GM12878 (cell line): Measurements from ENCODE around the gene TCF7L1.

Experiments used
- ATF3 ChIP-seq: IDR thresholded peaks from 2 replicates; pipeline ENCODE4 v1.6.1; 2011; ENCODE audit warnings: low read depth, mild to moderate bottlenecking, low read length, moderate library complexity, borderline replicate concordance; ENCODE audit errors: extremely low read depth
- EZH2 ChIP-seq: IDR thresholded peaks from 2 replicates; pipeline ENCODE4 v1.6.1; 2012; ENCODE audit warnings: low read depth, mild to moderate bottlenecking, control low read depth, inconsistent platforms, low read length, borderline replicate concordance; ENCODE audit not compliant: control insufficient read depth
- FOS ChIP-seq: IDR thresholded peaks from 3 replicates; pipeline ENCODE4 v1.6.1; 2011; ENCODE audit warnings: borderline replicate concordance; ENCODE audit not compliant: insufficient read length; ENCODE audit errors: extremely low read depth
- GATAD2B ChIP-seq: fragments of 450-650 bp; conservative IDR thresholded peaks from 2 replicates; pipeline ENCODE4 v1.6.1; 2017; ENCODE audit warnings: low read depth, mild to moderate bottlenecking, moderate library complexity
- MYC ChIP-seq: IDR thresholded peaks from 2 replicates; pipeline ENCODE4 v1.6.1; 2011; ENCODE audit warnings: mild to moderate bottlenecking, low read length, moderate library complexity, inconsistent platforms; ENCODE audit not compliant: insufficient read depth, insufficient replicate concordance, insufficient read length, severe bottlenecking
- POLR2A ChIP-seq: IDR thresholded peaks from 2 replicates; pipeline ENCODE4 v1.6.1; 2011; ENCODE audit warnings: low read depth, mild to moderate bottlenecking, low read length
- RCOR1 ChIP-seq: conservative IDR thresholded peaks from 2 replicates; pipeline ENCODE4 v1.6.1; 2012; ENCODE audit warnings: low read depth, low read length, improper control_type of control experiment
- SMC3 ChIP-seq: IDR thresholded peaks from 2 replicates; pipeline ENCODE4 v1.6.1; 2011; ENCODE audit warnings: low read length, improper control_type of control experiment, borderline replicate concordance
- TF ChIP-seq, protein P1 (sequence below): IDR thresholded peaks from 2 replicates; pipeline ENCODE4 v1.6.1; 2012; ENCODE audit warnings: low read depth, low read length, improper control_type of control experiment
- TF ChIP-seq, protein P2 (sequence below): IDR thresholded peaks from 2 replicates; pipeline ENCODE4 v1.6.1; 2012; ENCODE audit warnings: mild to moderate bottlenecking, low read depth, low read length
- TF ChIP-seq, protein P3 (sequence below): fragments of 450-650 bp; IDR thresholded peaks from 2 replicates; pipeline ENCODE4 v1.6.1; 2018; ENCODE audit warnings: mild to moderate bottlenecking, low read depth, moderate library complexity; ENCODE audit not compliant: partially characterized antibody
- TF ChIP-seq, protein P4 (sequence below), 3 experiments: IDR thresholded peaks in 2 of 3; conservative IDR thresholded peaks in 1 of 3; 2 replicates each; pipeline ENCODE4 v1.5.1; 2011; ENCODE audit warnings: low read depth in 3 of 3, low read length in 3 of 3, mild to moderate bottlenecking in 3 of 3, control low read depth in 2 of 3, moderate library complexity in 2 of 3, inconsistent platforms in 1 of 3, mixed read lengths in 1 of 3; ENCODE audit not compliant: control insufficient read depth in 2 of 3, insufficient read depth in 1 of 3; ENCODE audit errors: extremely low read depth in 1 of 3

DNA sequence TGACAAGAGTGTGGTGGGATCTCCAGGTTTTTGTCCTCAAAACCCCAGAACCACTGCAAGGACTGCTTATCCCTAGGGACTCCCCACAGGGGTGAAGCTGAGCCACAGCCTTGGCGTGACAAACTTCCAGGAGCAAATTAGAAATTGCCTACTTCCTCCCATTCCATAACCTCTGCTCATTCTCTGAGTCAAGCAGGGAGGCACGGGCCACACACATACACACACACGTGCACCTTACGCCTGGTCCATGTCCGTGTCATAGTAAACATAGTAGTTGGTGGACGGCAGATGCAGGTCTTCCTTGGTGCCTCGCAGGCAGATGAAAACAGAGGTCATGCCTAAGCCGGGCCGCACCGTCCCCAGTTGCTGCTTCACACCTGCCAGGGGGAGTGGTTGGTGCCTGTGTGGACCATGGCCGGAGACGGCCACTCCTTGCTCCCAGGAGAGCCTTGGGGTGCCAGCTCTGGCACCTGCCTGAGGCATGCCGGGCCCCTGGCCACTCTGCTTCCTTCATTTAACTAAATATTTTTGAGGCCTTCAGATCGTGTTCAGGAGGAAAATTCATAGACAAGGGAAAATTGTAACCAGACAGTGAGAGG lies 211.3 kb downstream of the TCF7L1 start:
- TF ChIP-seq FOS (no peak), POLR2A (no peak), SMC3 (no peak), EZH2 (no peak), ATF3 (no peak), RCOR1 (no peak), GATAD2B (no peak), MYC (no peak)
- TF ChIP-seq, protein P1, sequence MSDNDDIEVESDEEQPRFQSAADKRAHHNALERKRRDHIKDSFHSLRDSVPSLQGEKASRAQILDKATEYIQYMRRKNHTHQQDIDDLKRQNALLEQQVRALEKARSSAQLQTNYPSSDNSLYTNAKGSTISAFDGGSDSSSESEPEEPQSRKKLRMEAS, result no peak
- TF ChIP-seq, protein P2, sequence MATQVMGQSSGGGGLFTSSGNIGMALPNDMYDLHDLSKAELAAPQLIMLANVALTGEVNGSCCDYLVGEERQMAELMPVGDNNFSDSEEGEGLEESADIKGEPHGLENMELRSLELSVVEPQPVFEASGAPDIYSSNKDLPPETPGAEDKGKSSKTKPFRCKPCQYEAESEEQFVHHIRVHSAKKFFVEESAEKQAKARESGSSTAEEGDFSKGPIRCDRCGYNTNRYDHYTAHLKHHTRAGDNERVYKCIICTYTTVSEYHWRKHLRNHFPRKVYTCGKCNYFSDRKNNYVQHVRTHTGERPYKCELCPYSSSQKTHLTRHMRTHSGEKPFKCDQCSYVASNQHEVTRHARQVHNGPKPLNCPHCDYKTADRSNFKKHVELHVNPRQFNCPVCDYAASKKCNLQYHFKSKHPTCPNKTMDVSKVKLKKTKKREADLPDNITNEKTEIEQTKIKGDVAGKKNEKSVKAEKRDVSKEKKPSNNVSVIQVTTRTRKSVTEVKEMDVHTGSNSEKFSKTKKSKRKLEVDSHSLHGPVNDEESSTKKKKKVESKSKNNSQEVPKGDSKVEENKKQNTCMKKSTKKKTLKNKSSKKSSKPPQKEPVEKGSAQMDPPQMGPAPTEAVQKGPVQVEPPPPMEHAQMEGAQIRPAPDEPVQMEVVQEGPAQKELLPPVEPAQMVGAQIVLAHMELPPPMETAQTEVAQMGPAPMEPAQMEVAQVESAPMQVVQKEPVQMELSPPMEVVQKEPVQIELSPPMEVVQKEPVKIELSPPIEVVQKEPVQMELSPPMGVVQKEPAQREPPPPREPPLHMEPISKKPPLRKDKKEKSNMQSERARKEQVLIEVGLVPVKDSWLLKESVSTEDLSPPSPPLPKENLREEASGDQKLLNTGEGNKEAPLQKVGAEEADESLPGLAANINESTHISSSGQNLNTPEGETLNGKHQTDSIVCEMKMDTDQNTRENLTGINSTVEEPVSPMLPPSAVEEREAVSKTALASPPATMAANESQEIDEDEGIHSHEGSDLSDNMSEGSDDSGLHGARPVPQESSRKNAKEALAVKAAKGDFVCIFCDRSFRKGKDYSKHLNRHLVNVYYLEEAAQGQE, result no peak
- TF ChIP-seq, protein P3, sequence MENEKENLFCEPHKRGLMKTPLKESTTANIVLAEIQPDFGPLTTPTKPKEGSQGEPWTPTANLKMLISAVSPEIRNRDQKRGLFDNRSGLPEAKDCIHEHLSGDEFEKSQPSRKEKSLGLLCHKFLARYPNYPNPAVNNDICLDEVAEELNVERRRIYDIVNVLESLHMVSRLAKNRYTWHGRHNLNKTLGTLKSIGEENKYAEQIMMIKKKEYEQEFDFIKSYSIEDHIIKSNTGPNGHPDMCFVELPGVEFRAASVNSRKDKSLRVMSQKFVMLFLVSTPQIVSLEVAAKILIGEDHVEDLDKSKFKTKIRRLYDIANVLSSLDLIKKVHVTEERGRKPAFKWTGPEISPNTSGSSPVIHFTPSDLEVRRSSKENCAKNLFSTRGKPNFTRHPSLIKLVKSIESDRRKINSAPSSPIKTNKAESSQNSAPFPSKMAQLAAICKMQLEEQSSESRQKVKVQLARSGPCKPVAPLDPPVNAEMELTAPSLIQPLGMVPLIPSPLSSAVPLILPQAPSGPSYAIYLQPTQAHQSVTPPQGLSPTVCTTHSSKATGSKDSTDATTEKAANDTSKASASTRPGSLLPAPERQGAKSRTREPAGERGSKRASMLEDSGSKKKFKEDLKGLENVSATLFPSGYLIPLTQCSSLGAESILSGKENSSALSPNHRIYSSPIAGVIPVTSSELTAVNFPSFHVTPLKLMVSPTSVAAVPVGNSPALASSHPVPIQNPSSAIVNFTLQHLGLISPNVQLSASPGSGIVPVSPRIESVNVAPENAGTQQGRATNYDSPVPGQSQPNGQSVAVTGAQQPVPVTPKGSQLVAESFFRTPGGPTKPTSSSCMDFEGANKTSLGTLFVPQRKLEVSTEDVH, result no peak
- TF ChIP-seq, protein P4, sequence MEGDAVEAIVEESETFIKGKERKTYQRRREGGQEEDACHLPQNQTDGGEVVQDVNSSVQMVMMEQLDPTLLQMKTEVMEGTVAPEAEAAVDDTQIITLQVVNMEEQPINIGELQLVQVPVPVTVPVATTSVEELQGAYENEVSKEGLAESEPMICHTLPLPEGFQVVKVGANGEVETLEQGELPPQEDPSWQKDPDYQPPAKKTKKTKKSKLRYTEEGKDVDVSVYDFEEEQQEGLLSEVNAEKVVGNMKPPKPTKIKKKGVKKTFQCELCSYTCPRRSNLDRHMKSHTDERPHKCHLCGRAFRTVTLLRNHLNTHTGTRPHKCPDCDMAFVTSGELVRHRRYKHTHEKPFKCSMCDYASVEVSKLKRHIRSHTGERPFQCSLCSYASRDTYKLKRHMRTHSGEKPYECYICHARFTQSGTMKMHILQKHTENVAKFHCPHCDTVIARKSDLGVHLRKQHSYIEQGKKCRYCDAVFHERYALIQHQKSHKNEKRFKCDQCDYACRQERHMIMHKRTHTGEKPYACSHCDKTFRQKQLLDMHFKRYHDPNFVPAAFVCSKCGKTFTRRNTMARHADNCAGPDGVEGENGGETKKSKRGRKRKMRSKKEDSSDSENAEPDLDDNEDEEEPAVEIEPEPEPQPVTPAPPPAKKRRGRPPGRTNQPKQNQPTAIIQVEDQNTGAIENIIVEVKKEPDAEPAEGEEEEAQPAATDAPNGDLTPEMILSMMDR (IDR thresholded peaks at IDR 0.05 in 2 of 3, conservative IDR thresholded peaks at IDR 0.05 in 1 of 3; ENCODE audit: control insufficient read depth in 2 of 3, extremely low read depth in 1 of 3, insufficient read depth in 1 of 3, low read depth in 3 of 3, low read length in 3 of 3), result no peak
